Endodermal cell (in vitro differentiated cells): ENCODE measurements around the gene MTA3. TPM values are rescaled to one million over a fixed set of nuclear protein-coding genes. Genes with fewer than 3 reads are reported as not detected.
"Not testable (repeated sequence)": the region's sequence is repeated elsewhere in the genome, so short reads cannot be mapped to it uniquely, and the experiment has no call there.

ENCODE experiments used
- DNase-seq: peaks from one replicate; pipeline ENCODE4 v3.0.0-alpha.2; 2017
- H3K27ac ChIP-seq: 2 replicates; pipeline ENCODE4 v1.5.1; 2013; ENCODE audit warnings: mild to moderate bottlenecking, low read depth, low read length, moderate library complexity
- H3K27me3 ChIP-seq: 2 replicates; pipeline ENCODE4 v1.6.1; 2013; ENCODE audit warnings: mild to moderate bottlenecking, low read length, moderate library complexity; ENCODE audit not compliant: insufficient read depth, control insufficient read depth, poor library complexity, severe bottlenecking
- H3K36me3 ChIP-seq: 2 replicates; pipeline ENCODE4 v1.7.0; 2013; ENCODE audit warnings: mild to moderate bottlenecking, low read length, moderate library complexity; ENCODE audit not compliant: control insufficient read depth, insufficient read depth
- H3K4me1 ChIP-seq: one replicate; pipeline ENCODE4 v1.7.0; 2013; ENCODE audit warnings: low read length; ENCODE audit not compliant: control insufficient read depth, insufficient read depth
- H3K4me3 ChIP-seq: 2 replicates; pipeline ENCODE4 v1.5.1; 2013; ENCODE audit warnings: mild to moderate bottlenecking, low read length, moderate library complexity
- H3K9ac ChIP-seq: 2 replicates; pipeline ENCODE4 v1.6.1; 2013; ENCODE audit warnings: mild to moderate bottlenecking, low read length, moderate library complexity; ENCODE audit not compliant: poor library complexity, severe bottlenecking; ENCODE audit errors: extremely low read depth
- H3K9me3 ChIP-seq: 2 replicates; pipeline ENCODE4 v1.6.1; 2013; ENCODE audit warnings: mild to moderate bottlenecking, low read length, moderate library complexity; ENCODE audit not compliant: control insufficient read depth
- H3K27ac Mint-ChIP-seq: 2 replicates; pipeline ENCODE4 v1.8.0; 2020; ENCODE audit warnings: mixed read lengths
- H3K27me3 Mint-ChIP-seq: 2 replicates; pipeline ENCODE4 v1.8.0; 2021; ENCODE audit warnings: mild to moderate bottlenecking, mixed read lengths; ENCODE audit not compliant: insufficient read depth
- H3K36me3 Mint-ChIP-seq: 2 replicates; pipeline ENCODE4 v1.8.0; 2020; ENCODE audit warnings: low read depth, mixed read lengths
- H3K4me1 Mint-ChIP-seq: 2 replicates; pipeline ENCODE4 v1.8.0; 2020; ENCODE audit warnings: mixed read lengths
- H3K4me3 Mint-ChIP-seq: 2 replicates; pipeline ENCODE4 v1.8.0; 2020; ENCODE audit warnings: mild to moderate bottlenecking, moderate library complexity, mixed read lengths
- H3K9me3 Mint-ChIP-seq: 2 replicates; pipeline ENCODE4 v1.8.0; 2020; ENCODE audit warnings: mild to moderate bottlenecking, mixed read lengths
- CTCF ChIP-seq: fragments of 200-600 bp; sonication (generic); conservative IDR thresholded peaks from 2 replicates; pipeline ENCODE4 v1.5.0; 2021; ENCODE audit warnings: antibody characterized with exemption, mild to moderate bottlenecking
- WGBS, 2 experiments: methylation state at CpG; one replicate each; pipeline versions ENCODE4 v1.1.5 to v1.1.7; 2013; ENCODE audit warnings: missing lambda C conversion rate in 2 of 2, mixed read lengths in 1 of 2; ENCODE audit not compliant: insufficient coverage in 1 of 2, insufficient read length in 1 of 2; 5-methylcytosine and 5-hydroxymethylcytosine counted together
- total RNA-seq, 2 donors: library from RNA; stranded (reverse); fragmentation: NEBNext Ultra II Directional in 1 of 2; extraction: Animal tissue kit (Norgen Biotek cat#: 25700) in 1 of 2; gene quantifications; 2 replicates in 1 of 2; 3 replicates in 1 of 2; pipeline ENCODE4 v1.2.1, GENCODE V29; 2021

MTA3 gene
- total RNA-seq, 2 donors from 2014 or later = 138 to 154 TPM

- 89 to 94% methylated on average over 2 of the region's 2 CpGs for WGBS, 2 experiments
- H3K9me3 ChIP-seq = peaks cover 14% of the 10 kb centered on the region
- H3K27me3 ChIP-seq = no peaks in the 10 kb centered on the region
- no peaks in the 10 kb centered on the region for H3K27me3 Mint-ChIP-seq
- H3K4me3 Mint-ChIP-seq = no peak overlapping the region
- no peak overlapping the region for H3K27ac Mint-ChIP-seq
- peaks cover 19% of the 10 kb centered on the region for H3K4me1 Mint-ChIP-seq
- H3K27ac ChIP-seq = no peak overlapping the region
- DNase-seq = no peak
- peaks cover 10% of the 10 kb centered on the region for H3K9me3 Mint-ChIP-seq
- H3K4me1 ChIP-seq = peaks cover 16% of the 10 kb centered on the region
- H3K36me3 Mint-ChIP-seq = peaks cover 21% of the 10 kb centered on the region
- no peak for TF ChIP-seq CTCF
- no peak overlapping the region for H3K4me3 ChIP-seq
- peaks cover 14% of the 10 kb centered on the region for H3K36me3 ChIP-seq
- H3K9ac ChIP-seq = no peak overlapping the region
Measured at GRCh38 chr2:42724886-42725285, 156.5 kb downstream of the MTA3 start.

GRCh38 chr2:42725657-42726056 lies 157.2 kb downstream of the MTA3 start:
- WGBS, 2 experiments = 67 to 71% methylated on average over 3 to 4 of the region's 4 CpGs
- DNase-seq = no peak
- Histone ChIP-seq H3K4me1 (peaks cover 16% of the 10 kb centered on the region), H3K27ac (no peak overlapping the region), H3K36me3 (peaks cover 14% of the 10 kb centered on the region), H3K9ac (no peak overlapping the region), H3K9me3 (peaks cover 20% of the 10 kb centered on the region), H3K27me3 (no peaks in the 10 kb centered on the region), H3K4me3 (no peak overlapping the region)
- Mint-ChIP-seq H3K27me3 (no peaks in the 10 kb centered on the region), H3K9me3 (peaks cover 18% of the 10 kb centered on the region), H3K4me1 (peaks cover 19% of the 10 kb centered on the region), H3K27ac (no peak overlapping the region), H3K36me3 (peaks cover 28% of the 10 kb centered on the region), H3K4me3 (no peak overlapping the region)
- TF ChIP-seq CTCF = no peak

GRCh38 chr2:42726680-42727079 lies 158.2 kb downstream of the MTA3 start:
- Histone ChIP-seq H3K9ac (no peak overlapping the region), H3K9me3 (peaks cover 27% of the 10 kb centered on the region), H3K36me3 (peaks cover 14% of the 10 kb centered on the region), H3K4me3 (no peak overlapping the region), H3K4me1 (peaks cover 15% of the 10 kb centered on the region), H3K27me3 (no peaks in the 10 kb centered on the region), H3K27ac (no peak overlapping the region)
- Mint-ChIP-seq H3K4me1 (peaks cover 16% of the 10 kb centered on the region), H3K4me3 (no peak overlapping the region), H3K36me3 (peaks cover 38% of the 10 kb centered on the region), H3K9me3 (peaks cover 23% of the 10 kb centered on the region), H3K27me3 (no peaks in the 10 kb centered on the region), H3K27ac (no peak overlapping the region)
- TF ChIP-seq CTCF = no peak
- 93 to 100% methylated on average over 1 to 2 of the region's 2 CpGs for WGBS, 2 experiments
- DNase-seq = no peak

- H3K27me3 ChIP-seq, H3K27ac ChIP-seq, DNase-seq, H3K4me1 ChIP-seq, H3K4me1 Mint-ChIP-seq, H3K4me3 Mint-ChIP-seq, H3K27me3 Mint-ChIP-seq, H3K4me3 ChIP-seq, H3K27ac Mint-ChIP-seq, H3K9ac ChIP-seq: not testable (repeated sequence)
- Mint-ChIP-seq H3K9me3 (peaks cover 37% of the 10 kb centered on the region), H3K36me3 (peaks cover 68% of the 10 kb centered on the region)
- 80 to 96% methylated on average over 1 to 4 of the region's 4 CpGs for WGBS, 2 experiments
- H3K9me3 ChIP-seq = peaks cover 50% of the 10 kb centered on the region
- H3K36me3 ChIP-seq = peaks cover 14% of the 10 kb centered on the region
Measured at GRCh38 chr2:42731316-42731715, 162.9 kb downstream of the MTA3 start.
